ENCODE results near the gene SMIM41. TPM values are rescaled to one million over a fixed set of nuclear protein-coding genes. Genes with fewer than 3 reads are reported as not detected.

Gene SMIM41
- total and polyA plus RNA-seq, 10 donors: 0.64 to 8.1 (median 2.0) TPM

GRCh38 chr12:52132754-52133161, 53.3 kb downstream of the SMIM41 start:
- peak; percentile 20 for DNase-seq
- no peaks in the 10 kb centered on the region for H3K36me3 ChIP-seq
- WGBS, 5 donors: 69 to 93% (median 72%) methylated on average over 3 of the region's 3 CpGs
- no peak overlapping the region for H3K4me3 ChIP-seq
- H3K27me3 ChIP-seq (replicated peaks in 1 of 7): peaks cover 0 to 3% (median 0%) of the 10 kb centered on the region in 7 donors
- H3K9me3 ChIP-seq: no peaks in the 10 kb centered on the region
- no peaks in the 10 kb centered on the region for H3K4me1 ChIP-seq
- no peak for TF ChIP-seq POLR2A (IDR thresholded peaks at IDR 0.05)
- no peak for TF ChIP-seq POLR2AphosphoS5 (IDR thresholded peaks at IDR 0.05)
- TF ChIP-seq CTCF (IDR thresholded peaks at IDR 0.05 in 8 of 11, conservative IDR thresholded peaks at IDR 0.05 in 3 of 11): no peak
- intact Hi-C loops (cut with DNase I; ENCODE audit: low total_unique reads): no loop called here
- H3K27ac ChIP-seq: no peak overlapping the region

GRCh38 chr12:52137746-52138145, 58.2 kb downstream of the SMIM41 start:
- Histone ChIP-seq H3K4me3 (no peak overlapping the region), H3K27ac (no peak overlapping the region), H3K36me3 (no peaks in the 10 kb centered on the region), H3K9me3 (no peaks in the 10 kb centered on the region), H3K4me1 (no peaks in the 10 kb centered on the region), H3K27me3 (replicated peaks in 1 of 7) (peaks cover 0 to 10% (median 0%) of the 10 kb centered on the region in 7 donors)
- TF ChIP-seq POLR2A (IDR thresholded peaks at IDR 0.05): no peak
- no peak for TF ChIP-seq CTCF (IDR thresholded peaks at IDR 0.05 in 8 of 11, conservative IDR thresholded peaks at IDR 0.05 in 3 of 11)
- TF ChIP-seq POLR2AphosphoS5 (IDR thresholded peaks at IDR 0.05): no peak
- intact Hi-C loops (cut with DNase I; ENCODE audit: low total_unique reads): no loop called here
- WGBS, 5 donors: 71 to 84% (median 80%) methylated on average over 4 to 5 of the region's 5 CpGs
- peak; percentile 54 for DNase-seq

GRCh38 chr12:52139147-52139546, 59.6 kb downstream of the SMIM41 start:
- Histone ChIP-seq H3K27me3 (replicated peaks in 1 of 7) (peaks cover 0 to 10% (median 0%) of the 10 kb centered on the region in 7 donors), H3K4me3 (no peak overlapping the region), H3K36me3 (no peaks in the 10 kb centered on the region), H3K4me1 (no peaks in the 10 kb centered on the region), H3K9me3 (no peaks in the 10 kb centered on the region), H3K27ac (no peak overlapping the region)
- intact Hi-C loops (cut with DNase I; ENCODE audit: low total_unique reads): no loop called here
- DNase-seq: no peak
- TF ChIP-seq POLR2AphosphoS5 (IDR thresholded peaks at IDR 0.05): no peak
- no peak for TF ChIP-seq POLR2A (IDR thresholded peaks at IDR 0.05)
- TF ChIP-seq CTCF (IDR thresholded peaks at IDR 0.05 in 8 of 11, conservative IDR thresholded peaks at IDR 0.05 in 3 of 11): no peak
- WGBS, 5 donors: 87 to 95% (median 91%) methylated on average over 13 of the region's 13 CpGs

- peak; percentile 64 for DNase-seq
- H3K27me3 ChIP-seq (replicated peaks in 1 of 7): peaks cover 0 to 10% (median 0%) of the 10 kb centered on the region in 7 donors
- H3K36me3 ChIP-seq: no peaks in the 10 kb centered on the region
- TF ChIP-seq POLR2A (IDR thresholded peaks at IDR 0.05) (no peak), CTCF (IDR thresholded peaks at IDR 0.05 in 8 of 11, conservative IDR thresholded peaks at IDR 0.05 in 3 of 11) (peak in 8 of 11 experiments; percentile 18 to 61 (median 50)), POLR2AphosphoS5 (IDR thresholded peaks at IDR 0.05) (no peak)
- intact Hi-C loops (cut with DNase I; ENCODE audit: low total_unique reads): no loop called here
- H3K9me3 ChIP-seq: no peaks in the 10 kb centered on the region
- H3K4me1 ChIP-seq: no peaks in the 10 kb centered on the region
- H3K27ac ChIP-seq: no peak overlapping the region
- 33 to 36% (median 34%) methylated on average over 5 of the region's 5 CpGs for WGBS, 5 donors
- H3K4me3 ChIP-seq: no peak overlapping the region
Observed at GRCh38 chr12:52139579-52140062, 60.1 kb downstream of the SMIM41 start.
